ENCODE data around the gene PHGDH. TPM values are rescaled to one million over a fixed set of nuclear protein-coding genes. Genes with fewer than 3 reads are reported as not detected.

Gene PHGDH
- total and polyA plus RNA-seq, 2 donors from 2014 or later = 71.9 to 126 TPM

DNA sequence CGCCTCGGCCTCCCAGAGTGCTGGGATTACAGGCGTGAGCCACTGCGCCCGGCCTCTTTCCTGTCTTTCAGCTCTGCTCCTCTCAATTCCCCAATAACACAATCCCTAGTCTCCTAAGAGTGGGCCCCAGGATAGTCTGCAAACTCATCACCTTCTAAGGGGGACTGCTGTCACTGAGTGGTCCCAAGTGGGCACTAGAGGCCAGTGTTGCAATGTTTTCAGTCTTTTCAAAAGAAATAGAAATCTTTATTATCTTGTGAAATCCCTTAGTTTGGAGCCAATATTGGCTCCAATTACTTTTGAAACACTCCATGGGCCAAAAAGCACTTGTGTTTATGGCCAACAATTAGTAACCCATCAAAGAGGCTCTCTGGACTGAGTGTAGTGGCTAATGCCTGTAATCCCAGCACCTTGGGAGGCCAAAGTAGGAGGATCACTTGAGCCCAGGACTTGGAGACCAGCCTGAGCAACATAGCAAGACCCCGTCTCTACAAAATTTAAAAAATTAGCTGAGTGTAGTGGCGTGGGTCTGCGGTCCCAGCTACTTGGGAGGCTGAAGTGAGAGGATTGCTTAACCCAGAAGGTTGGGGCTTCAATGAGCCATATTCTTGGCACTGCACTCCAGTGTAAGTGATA, 35.0 kb upstream of the PHGDH start:
- Histone ChIP-seq H3K36me3 (ENCODE audit: control insufficient read depth in 2 of 3, insufficient read depth in 3 of 3, low read length in 3 of 3) (no peaks in the 10 kb centered on the region), H3K4me1 (ENCODE audit: control insufficient read depth in 2 of 3, insufficient read depth in 2 of 3, low read depth in 1 of 3, low read length in 3 of 3) (peaks cover 2 to 4% (median 2%) of the 10 kb centered on the region in 3 donors), H3K9me3 (ENCODE audit: control insufficient read depth in 2 of 3, insufficient read depth in 1 of 3, low read length in 3 of 3) (no peaks in the 10 kb centered on the region), H3K4me3 (ENCODE audit: low read length in 3 of 3) (no peak overlapping the region), H3K27me3 (ENCODE audit: control insufficient read depth, insufficient read depth, low read length) (no peaks in the 10 kb centered on the region), H3K27ac (ENCODE audit: low read depth in 2 of 2, low read length in 2 of 2) (no peak overlapping the region), H3K9ac (ENCODE audit: low read length in 3 of 3) (no peak overlapping the region)
- DNase-seq = peak in 2 of 5 donors; percentile 24 to 42
- TF ChIP-seq, protein P1, sequence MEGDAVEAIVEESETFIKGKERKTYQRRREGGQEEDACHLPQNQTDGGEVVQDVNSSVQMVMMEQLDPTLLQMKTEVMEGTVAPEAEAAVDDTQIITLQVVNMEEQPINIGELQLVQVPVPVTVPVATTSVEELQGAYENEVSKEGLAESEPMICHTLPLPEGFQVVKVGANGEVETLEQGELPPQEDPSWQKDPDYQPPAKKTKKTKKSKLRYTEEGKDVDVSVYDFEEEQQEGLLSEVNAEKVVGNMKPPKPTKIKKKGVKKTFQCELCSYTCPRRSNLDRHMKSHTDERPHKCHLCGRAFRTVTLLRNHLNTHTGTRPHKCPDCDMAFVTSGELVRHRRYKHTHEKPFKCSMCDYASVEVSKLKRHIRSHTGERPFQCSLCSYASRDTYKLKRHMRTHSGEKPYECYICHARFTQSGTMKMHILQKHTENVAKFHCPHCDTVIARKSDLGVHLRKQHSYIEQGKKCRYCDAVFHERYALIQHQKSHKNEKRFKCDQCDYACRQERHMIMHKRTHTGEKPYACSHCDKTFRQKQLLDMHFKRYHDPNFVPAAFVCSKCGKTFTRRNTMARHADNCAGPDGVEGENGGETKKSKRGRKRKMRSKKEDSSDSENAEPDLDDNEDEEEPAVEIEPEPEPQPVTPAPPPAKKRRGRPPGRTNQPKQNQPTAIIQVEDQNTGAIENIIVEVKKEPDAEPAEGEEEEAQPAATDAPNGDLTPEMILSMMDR (IDR thresholded peaks at IDR 0.05; ENCODE audit: borderline replicate concordance, extremely low read depth, insufficient read depth) = no peak
- no peak for FAIRE-seq
- intact Hi-C loops (cut with DNase I) = no loop called here

DNA sequence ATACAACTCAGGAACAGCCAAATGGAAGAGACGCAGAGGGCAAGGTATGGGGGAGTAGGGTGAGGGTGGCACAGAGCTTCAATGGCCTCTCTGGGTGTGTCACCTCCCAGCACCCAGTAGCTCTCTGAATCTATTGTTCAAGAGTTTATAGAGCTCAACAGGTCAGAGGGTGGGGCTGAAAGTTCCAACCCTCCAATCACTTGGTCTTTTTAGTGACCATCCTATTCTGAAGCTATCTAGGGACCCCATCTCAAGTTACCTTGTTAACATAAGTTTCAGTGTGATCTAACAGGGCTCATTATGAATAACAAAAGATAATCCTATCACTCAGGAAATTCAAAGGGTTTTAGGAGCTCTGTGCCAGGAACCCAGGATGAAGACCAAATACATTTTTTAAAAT, 32.5 kb upstream of the PHGDH start:
- Histone ChIP-seq H3K9ac (ENCODE audit: low read length in 3 of 3) (no peak overlapping the region), H3K27ac (ENCODE audit: low read depth in 2 of 2, low read length in 2 of 2) (no peak overlapping the region), H3K36me3 (ENCODE audit: control insufficient read depth in 2 of 3, insufficient read depth in 3 of 3, low read length in 3 of 3) (no peaks in the 10 kb centered on the region), H3K4me3 (ENCODE audit: low read length in 3 of 3) (no peak overlapping the region), H3K27me3 (ENCODE audit: control insufficient read depth, insufficient read depth, low read length) (no peaks in the 10 kb centered on the region), H3K9me3 (ENCODE audit: control insufficient read depth in 2 of 3, insufficient read depth in 1 of 3, low read length in 3 of 3) (no peaks in the 10 kb centered on the region), H3K4me1 (ENCODE audit: control insufficient read depth in 2 of 3, insufficient read depth in 2 of 3, low read depth in 1 of 3, low read length in 3 of 3) (peaks cover 2 to 4% (median 2%) of the 10 kb centered on the region in 3 donors)
- TF ChIP-seq, protein P1 (IDR thresholded peaks at IDR 0.05; ENCODE audit: borderline replicate concordance, extremely low read depth, insufficient read depth) = no peak
- intact Hi-C loops (cut with DNase I) = no loop called here
- FAIRE-seq (no peak), DNase-seq (no peak)

DNA sequence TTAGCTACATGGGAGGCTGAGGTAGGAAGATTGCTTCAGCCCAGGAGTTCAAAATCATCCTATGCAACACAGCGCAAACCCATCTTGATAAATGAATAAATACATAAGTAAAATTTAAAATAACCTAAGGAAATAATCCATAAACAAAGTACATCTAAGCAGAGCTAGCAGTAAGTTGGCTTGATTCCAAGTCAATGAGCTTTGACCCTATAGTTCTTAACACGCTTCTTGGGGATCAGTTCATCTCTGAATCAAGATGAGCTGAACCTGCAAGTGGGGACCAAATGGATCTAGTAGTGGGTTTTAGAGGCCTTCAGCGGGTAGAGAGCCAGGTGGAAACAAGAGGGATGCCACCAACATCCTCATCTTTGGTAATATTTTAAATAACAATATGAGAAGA, 31.5 kb upstream of the PHGDH start:
- Histone ChIP-seq H3K27me3 (ENCODE audit: control insufficient read depth, insufficient read depth, low read length) (no peaks in the 10 kb centered on the region), H3K4me3 (ENCODE audit: low read length in 3 of 3) (no peak overlapping the region), H3K36me3 (ENCODE audit: control insufficient read depth in 2 of 3, insufficient read depth in 3 of 3, low read length in 3 of 3) (no peaks in the 10 kb centered on the region), H3K4me1 (ENCODE audit: control insufficient read depth in 2 of 3, insufficient read depth in 2 of 3, low read depth in 1 of 3, low read length in 3 of 3) (peaks cover 0 to 2% (median 0%) of the 10 kb centered on the region in 3 donors), H3K27ac (ENCODE audit: low read depth in 2 of 2, low read length in 2 of 2) (no peak overlapping the region), H3K9ac (ENCODE audit: low read length in 3 of 3) (no peak overlapping the region), H3K9me3 (ENCODE audit: control insufficient read depth in 2 of 3, insufficient read depth in 1 of 3, low read length in 3 of 3) (no peaks in the 10 kb centered on the region)
- FAIRE-seq = no peak
- TF ChIP-seq, protein P1 (IDR thresholded peaks at IDR 0.05; ENCODE audit: borderline replicate concordance, extremely low read depth, insufficient read depth) = no peak
- intact Hi-C loops (cut with DNase I) = no loop called here
- DNase-seq = no peak

DNA sequence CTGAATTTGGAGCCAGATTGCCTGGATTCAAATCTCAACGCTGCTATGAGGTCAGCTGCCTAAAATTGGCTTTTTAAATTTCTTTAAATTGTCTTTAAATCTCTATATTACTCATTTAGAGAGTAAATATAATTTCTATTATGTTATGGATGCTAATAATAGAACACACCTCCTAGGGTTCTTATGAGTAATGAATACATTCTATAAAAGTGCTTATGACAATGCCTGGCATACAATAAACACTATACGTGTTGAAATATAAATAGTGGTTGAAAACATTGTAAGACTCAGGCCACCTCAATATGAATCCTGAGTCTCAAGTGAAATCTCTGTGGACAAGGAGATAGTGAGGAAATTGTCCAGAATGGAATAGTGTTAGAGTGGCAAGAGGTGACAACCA, 31.0 kb upstream of the PHGDH start:
- no peak overlapping the region for H3K9ac ChIP-seq (ENCODE audit: low read length in 3 of 3)
- DNase-seq (no peak), FAIRE-seq (no peak)
- H3K9me3 ChIP-seq (ENCODE audit: control insufficient read depth in 2 of 3, insufficient read depth in 1 of 3, low read length in 3 of 3) = no peaks in the 10 kb centered on the region
- H3K27me3 ChIP-seq (ENCODE audit: control insufficient read depth, insufficient read depth, low read length) = no peaks in the 10 kb centered on the region
- peaks cover 0 to under 1% (median 0%) of the 10 kb centered on the region in 3 donors for H3K4me1 ChIP-seq (ENCODE audit: control insufficient read depth in 2 of 3, insufficient read depth in 2 of 3, low read depth in 1 of 3, low read length in 3 of 3)
- H3K36me3 ChIP-seq (ENCODE audit: control insufficient read depth in 2 of 3, insufficient read depth in 3 of 3, low read length in 3 of 3) = no peaks in the 10 kb centered on the region
- H3K4me3 ChIP-seq (ENCODE audit: low read length in 3 of 3) = no peak overlapping the region
- no peak overlapping the region for H3K27ac ChIP-seq (ENCODE audit: low read depth in 2 of 2, low read length in 2 of 2)
- TF ChIP-seq, protein P1 (IDR thresholded peaks at IDR 0.05; ENCODE audit: borderline replicate concordance, extremely low read depth, insufficient read depth) = no peak
- intact Hi-C loops (cut with DNase I) = no loop called here

Data from kidney (tissue), 14 donors.